Vagina (tissue), 2 donors: ENCODE data around the gene CFAP53. TPM values are rescaled to one million over a fixed set of nuclear protein-coding genes. Genes with fewer than 3 reads are reported as not detected.

ENCODE experiments used
- DNase-seq, 2 donors: peaks; one replicate each; pipeline ENCODE4 v3.0.0-alpha.2; 2017; ENCODE audit errors: extremely low spot score in 2 of 2
- H3K27ac ChIP-seq: fragments of 200-600 bp; sonication (generic); one replicate; pipeline ENCODE4 v1.5.1; 2019
- H3K27me3 ChIP-seq: fragments of 200-600 bp; sonication (generic); one replicate; pipeline ENCODE4 v1.5.1; 2019
- H3K36me3 ChIP-seq, 2 donors: fragments of 200-600 bp; sonication (generic); one replicate each; pipeline ENCODE4 v1.5.1; 2017 to 2019
- H3K4me1 ChIP-seq: fragments of 200-600 bp; sonication (generic); one replicate; pipeline ENCODE4 v1.5.1; 2019
- H3K4me3 ChIP-seq, 2 donors: fragments of 200-600 bp; sonication (generic); 1 replicate in 1 of 2; 2 replicates in 1 of 2; pipeline ENCODE4 v1.5.1; 2016 to 2019
- H3K9me3 ChIP-seq: fragments of 200-600 bp; sonication (generic); one replicate; pipeline ENCODE4 v1.5.1; 2019
- POLR2A ChIP-seq, 2 donors: fragments of 450-650 bp; IDR thresholded peaks; one replicate each; pipeline ENCODE4 v1.6.1; 2017; ENCODE audit warnings: antibody characterized with exemption in 2 of 2, mild to moderate bottlenecking in 2 of 2, moderate library complexity in 2 of 2
- POLR2AphosphoS5 ChIP-seq, 2 donors: sonication (generic); formaldehyde crosslinking; IDR thresholded peaks; one replicate each; pipeline ENCODE4 v1.9.0; 2017; ENCODE audit warnings: antibody characterized with exemption in 2 of 2, mild to moderate bottlenecking in 2 of 2, low read depth in 1 of 2; ENCODE audit not compliant: insufficient read depth in 1 of 2
- intact Hi-C: fragments of 100-400 bp; cut with DNase I; formaldehyde crosslinking; loops from one replicate; pipeline ENCODE4 v1.15.1; 2023
- total RNA-seq: library from RNA; depleted of rRNA; stranded (reverse); fragments of >200 nt; gene quantifications from one replicate; pipeline ENCODE4 v1.2.3, GENCODE V29; 2016
- TF ChIP-seq, protein P1 (sequence below), 3 experiments: fragments of 450-650 bp in 2 of 3; fragments of 200-600 bp in 1 of 3; sonication (generic) in 1 of 3; IDR thresholded peaks; one replicate each; pipeline ENCODE4 v1.5.1; 2017 to 2019; ENCODE audit warnings: antibody characterized with exemption in 3 of 3, mild to moderate bottlenecking in 2 of 3, moderate library complexity in 2 of 3

CFAP53 gene
- total RNA-seq, 1 donor from 2014 or later = not detected

DNA sequence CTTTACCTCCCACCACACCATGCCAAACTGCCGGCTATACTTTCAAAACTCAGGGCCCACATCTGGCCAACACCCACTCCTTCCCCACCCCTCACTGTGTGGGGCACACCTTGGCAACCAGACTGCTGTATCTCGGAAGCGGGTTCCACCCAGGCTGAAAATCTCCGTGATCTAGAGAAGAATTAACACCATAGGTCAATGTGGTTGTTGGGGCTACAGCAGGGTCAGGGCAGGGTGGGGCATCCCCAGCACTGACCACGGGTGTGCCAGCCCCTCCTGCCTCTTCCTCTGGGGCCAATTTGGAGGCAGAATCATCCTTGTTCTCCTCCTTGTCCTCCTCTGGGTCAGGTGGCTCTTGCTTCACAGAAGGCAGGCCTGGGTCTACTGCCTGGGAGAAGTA is 6.3 kb upstream of the CFAP53 start:
- H3K36me3 ChIP-seq = peaks cover 2 to 64% of the 10 kb centered on the region in 2 donors
- H3K4me3 ChIP-seq = no peak overlapping the region
- intact Hi-C loops = no loop called here
- no peak for DNase-seq
- no peaks in the 10 kb centered on the region for H3K4me1 ChIP-seq
- no peak overlapping the region for H3K27ac ChIP-seq
- H3K9me3 ChIP-seq = no peaks in the 10 kb centered on the region
- TF ChIP-seq, protein P1, sequence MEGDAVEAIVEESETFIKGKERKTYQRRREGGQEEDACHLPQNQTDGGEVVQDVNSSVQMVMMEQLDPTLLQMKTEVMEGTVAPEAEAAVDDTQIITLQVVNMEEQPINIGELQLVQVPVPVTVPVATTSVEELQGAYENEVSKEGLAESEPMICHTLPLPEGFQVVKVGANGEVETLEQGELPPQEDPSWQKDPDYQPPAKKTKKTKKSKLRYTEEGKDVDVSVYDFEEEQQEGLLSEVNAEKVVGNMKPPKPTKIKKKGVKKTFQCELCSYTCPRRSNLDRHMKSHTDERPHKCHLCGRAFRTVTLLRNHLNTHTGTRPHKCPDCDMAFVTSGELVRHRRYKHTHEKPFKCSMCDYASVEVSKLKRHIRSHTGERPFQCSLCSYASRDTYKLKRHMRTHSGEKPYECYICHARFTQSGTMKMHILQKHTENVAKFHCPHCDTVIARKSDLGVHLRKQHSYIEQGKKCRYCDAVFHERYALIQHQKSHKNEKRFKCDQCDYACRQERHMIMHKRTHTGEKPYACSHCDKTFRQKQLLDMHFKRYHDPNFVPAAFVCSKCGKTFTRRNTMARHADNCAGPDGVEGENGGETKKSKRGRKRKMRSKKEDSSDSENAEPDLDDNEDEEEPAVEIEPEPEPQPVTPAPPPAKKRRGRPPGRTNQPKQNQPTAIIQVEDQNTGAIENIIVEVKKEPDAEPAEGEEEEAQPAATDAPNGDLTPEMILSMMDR (IDR thresholded peaks at IDR 0.05) = no peak
- TF ChIP-seq POLR2AphosphoS5 (IDR thresholded peaks at IDR 0.05; ENCODE audit: insufficient read depth in 1 of 2, low read depth in 1 of 2) = no peak
- no peak for TF ChIP-seq POLR2A (IDR thresholded peaks at IDR 0.05)
- no peaks in the 10 kb centered on the region for H3K27me3 ChIP-seq

DNA sequence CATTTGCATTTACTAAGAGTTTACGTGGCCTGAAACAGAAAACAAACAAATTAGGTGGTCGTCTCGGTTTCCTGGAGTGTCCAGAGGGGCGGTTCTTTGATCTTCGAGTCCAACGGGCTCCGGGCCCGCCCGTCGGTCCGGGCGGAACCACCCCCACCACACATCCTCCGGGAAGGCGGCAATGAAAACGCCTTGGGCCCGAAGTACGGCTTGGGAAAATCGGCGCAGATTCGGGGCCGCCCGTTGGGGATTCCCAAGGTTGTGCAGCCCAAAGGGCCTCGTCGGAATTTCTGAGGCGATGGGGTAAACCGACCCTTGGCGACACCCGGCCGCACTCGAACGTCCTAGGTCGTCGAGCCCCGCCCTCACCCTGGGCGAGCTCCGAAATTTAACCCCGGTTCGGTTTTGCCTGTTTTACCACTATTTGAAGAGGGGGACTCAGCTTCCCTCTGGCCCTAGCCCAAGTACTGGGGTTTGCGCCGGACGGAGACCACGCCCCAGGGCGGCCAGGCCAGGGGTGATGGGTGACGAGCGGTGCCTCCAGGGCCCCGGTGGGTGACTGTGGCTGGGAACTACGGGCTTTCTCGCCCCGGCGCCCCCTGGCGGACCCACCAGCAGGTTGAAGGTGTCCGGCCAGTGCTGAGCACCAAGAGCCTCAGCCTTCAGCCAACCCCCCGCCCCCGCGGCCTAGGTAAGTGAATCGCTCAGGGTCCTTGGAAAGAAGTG is 1.9 kb upstream of the CFAP53 start:
- H3K4me3 ChIP-seq = peak overlapping the region; percentile 39 to 48
- TF ChIP-seq POLR2A (IDR thresholded peaks at IDR 0.05) (no peak), POLR2AphosphoS5 (IDR thresholded peaks at IDR 0.05; ENCODE audit: insufficient read depth in 1 of 2, low read depth in 1 of 2) (peak in 1 of 2 donors; percentile 52)
- TF ChIP-seq, protein P1 (IDR thresholded peaks at IDR 0.05) = peak in 1 of 3 experiments; percentile 51
- peaks cover 0 to 25% of the 10 kb centered on the region in 2 donors for H3K36me3 ChIP-seq
- DNase-seq = no peak
- H3K27ac ChIP-seq = peak overlapping the region; percentile 32
- H3K27me3 ChIP-seq = no peaks in the 10 kb centered on the region
- H3K4me1 ChIP-seq = peaks cover 6% of the 10 kb centered on the region
- H3K9me3 ChIP-seq = no peaks in the 10 kb centered on the region
- intact Hi-C loops = no loop called here

DNA sequence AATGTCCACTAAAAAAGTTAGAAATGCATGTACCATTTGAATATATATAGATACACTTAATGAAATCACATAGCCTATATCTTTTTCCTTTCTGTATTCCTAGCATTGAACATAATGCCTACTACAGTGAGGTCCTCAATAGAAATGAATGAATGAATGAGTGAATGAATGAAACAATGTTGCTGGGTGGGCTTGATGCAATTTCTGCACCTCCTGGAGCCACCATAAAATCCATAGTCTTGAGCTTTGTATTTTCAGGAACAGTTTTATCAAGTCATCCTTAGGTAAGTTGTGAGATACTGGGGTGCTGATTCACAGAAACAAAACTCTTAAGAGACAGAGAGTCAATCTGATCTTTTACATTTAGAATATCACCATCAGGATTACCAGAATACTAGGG is 3.3 kb downstream of the CFAP53 start:
- H3K4me1 ChIP-seq = peaks cover 6% of the 10 kb centered on the region
- H3K36me3 ChIP-seq = no peaks in the 10 kb centered on the region
- intact Hi-C loops = no loop called here
- DNase-seq = no peak
- H3K27ac ChIP-seq = no peak overlapping the region
- no peaks in the 10 kb centered on the region for H3K9me3 ChIP-seq
- no peak for TF ChIP-seq POLR2AphosphoS5 (IDR thresholded peaks at IDR 0.05; ENCODE audit: insufficient read depth in 1 of 2, low read depth in 1 of 2)
- TF ChIP-seq, protein P1 (IDR thresholded peaks at IDR 0.05) = no peak
- H3K27me3 ChIP-seq = no peaks in the 10 kb centered on the region
- no peak overlapping the region for H3K4me3 ChIP-seq

DNA sequence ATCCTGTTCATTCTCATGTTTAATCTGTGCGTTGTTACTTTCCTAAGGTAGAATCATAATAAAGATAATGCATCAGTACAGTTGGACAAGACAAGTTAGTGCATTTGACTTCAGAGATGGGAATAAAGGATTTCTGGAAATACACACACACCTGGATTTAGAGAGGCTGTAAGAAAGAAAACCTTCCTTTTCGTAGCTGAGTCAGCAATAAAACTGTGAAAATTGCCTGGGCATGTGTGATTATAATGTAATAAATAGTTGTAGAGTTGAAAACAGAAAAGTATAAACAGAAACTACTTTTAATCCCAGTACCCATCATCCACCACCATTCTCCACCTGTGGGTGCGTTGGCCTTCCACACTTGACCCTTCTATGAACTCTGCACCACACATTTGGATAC is 15.4 kb downstream of the CFAP53 start:
- Histone ChIP-seq H3K4me1 (no peaks in the 10 kb centered on the region), H3K27me3 (no peaks in the 10 kb centered on the region), H3K4me3 (no peak overlapping the region), H3K36me3 (no peaks in the 10 kb centered on the region), H3K9me3 (no peaks in the 10 kb centered on the region), H3K27ac (no peak overlapping the region)
- TF ChIP-seq POLR2A (IDR thresholded peaks at IDR 0.05) = no peak
- TF ChIP-seq, protein P1 (IDR thresholded peaks at IDR 0.05) = no peak
- TF ChIP-seq POLR2AphosphoS5 (IDR thresholded peaks at IDR 0.05; ENCODE audit: insufficient read depth in 1 of 2, low read depth in 1 of 2) = no peak
- intact Hi-C loops = no loop called here
- no peak for DNase-seq

DNA sequence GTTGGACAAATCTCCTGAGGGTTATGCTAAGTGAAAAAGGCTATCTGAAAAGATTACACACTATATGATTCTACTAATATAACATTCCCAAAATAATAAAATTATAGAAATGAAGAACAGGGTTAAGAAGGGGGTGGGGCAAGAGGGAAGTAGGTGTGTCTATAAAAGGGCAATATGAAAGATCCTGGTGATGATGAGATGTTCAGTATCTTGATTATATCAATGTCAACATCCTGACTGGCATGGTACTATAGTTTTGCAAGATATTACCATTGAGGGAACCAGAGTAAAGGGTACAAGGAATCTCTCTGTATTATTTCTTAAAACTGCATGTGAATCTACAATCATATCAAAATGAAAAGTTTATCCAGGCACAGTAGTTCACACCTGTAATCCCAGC is 16.7 kb downstream of the CFAP53 start:
- TF ChIP-seq POLR2AphosphoS5 (IDR thresholded peaks at IDR 0.05; ENCODE audit: insufficient read depth in 1 of 2, low read depth in 1 of 2) (no peak), POLR2A (IDR thresholded peaks at IDR 0.05) (no peak)
- TF ChIP-seq, protein P1 (IDR thresholded peaks at IDR 0.05) = no peak
- intact Hi-C loops = no loop called here

More for the DNA sequence above, 16.7 kb downstream of the CFAP53 start:
- no peaks in the 10 kb centered on the region for H3K4me1 ChIP-seq
- H3K27me3 ChIP-seq = no peaks in the 10 kb centered on the region
- DNase-seq = no peak
- no peaks in the 10 kb centered on the region for H3K36me3 ChIP-seq
- no peaks in the 10 kb centered on the region for H3K9me3 ChIP-seq
- no peak overlapping the region for H3K4me3 ChIP-seq
- H3K27ac ChIP-seq = no peak overlapping the region
